ENCODE data around the gene NEGR1. TPM values are rescaled to one million over a fixed set of nuclear protein-coding genes. Genes with fewer than 3 reads are reported as not detected.

Gene NEGR1
- total and polyA plus RNA-seq, 7 donors, result 1.3 to 10.2 (median 2.2) TPM

DNA sequence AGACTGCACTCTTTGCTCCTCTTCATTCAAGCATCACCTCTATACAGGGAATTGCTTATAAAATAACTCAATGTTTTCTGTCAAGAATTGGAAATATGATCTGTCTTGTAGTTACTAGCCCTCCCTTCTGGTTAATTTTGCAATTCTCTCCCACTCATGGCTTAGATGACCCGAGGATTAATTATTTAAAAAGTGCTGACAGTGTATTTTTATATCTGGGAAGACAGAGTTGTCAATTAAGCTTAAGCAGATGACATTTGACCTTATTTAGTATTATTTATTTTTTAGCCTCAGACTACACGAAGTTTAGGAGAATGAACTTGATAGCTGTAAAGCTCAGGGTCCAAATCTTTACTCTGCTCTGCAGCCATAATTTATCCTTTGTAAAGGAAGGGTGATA lies 538.5 kb downstream of the NEGR1 start:
- no peak for DNase-seq
- 27 to 41% (median 32%) methylated on average over 2 of the region's 2 CpGs for WGBS, 3 donors
- H3K36me3 ChIP-seq (ENCODE audit: insufficient read depth in 1 of 2, low read depth in 1 of 2), result no peaks in the 10 kb centered on the region

DNA sequence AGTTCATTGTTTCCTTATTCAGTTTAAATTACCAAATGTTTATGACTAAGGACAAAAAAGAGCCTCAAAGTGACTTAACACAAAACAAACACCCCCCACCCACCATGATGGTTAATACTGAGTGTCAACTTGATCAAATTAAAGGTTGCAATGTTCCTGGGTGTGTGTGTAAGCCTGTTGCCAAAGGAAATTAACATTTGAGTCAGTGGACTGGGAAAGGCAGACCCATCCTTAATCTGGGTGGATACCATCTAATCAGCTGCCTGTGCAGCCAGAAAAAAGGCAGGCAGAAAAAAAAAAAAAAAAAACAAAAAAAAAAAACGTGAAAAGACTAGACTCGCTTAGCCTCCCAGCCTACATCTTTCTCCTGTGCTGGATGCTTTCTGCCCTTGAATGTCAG lies 543.4 kb downstream of the NEGR1 start:
- H3K4me3 ChIP-seq, result no peak overlapping the region

More for the DNA sequence above, 538.5 kb downstream of the NEGR1 start:
- H3K4me1 ChIP-seq, result no peaks in the 10 kb centered on the region
- ATAC-seq, result no peak
- intact Hi-C loops (cut with DNase I), result no loop called here
- TF ChIP-seq, protein P1, sequence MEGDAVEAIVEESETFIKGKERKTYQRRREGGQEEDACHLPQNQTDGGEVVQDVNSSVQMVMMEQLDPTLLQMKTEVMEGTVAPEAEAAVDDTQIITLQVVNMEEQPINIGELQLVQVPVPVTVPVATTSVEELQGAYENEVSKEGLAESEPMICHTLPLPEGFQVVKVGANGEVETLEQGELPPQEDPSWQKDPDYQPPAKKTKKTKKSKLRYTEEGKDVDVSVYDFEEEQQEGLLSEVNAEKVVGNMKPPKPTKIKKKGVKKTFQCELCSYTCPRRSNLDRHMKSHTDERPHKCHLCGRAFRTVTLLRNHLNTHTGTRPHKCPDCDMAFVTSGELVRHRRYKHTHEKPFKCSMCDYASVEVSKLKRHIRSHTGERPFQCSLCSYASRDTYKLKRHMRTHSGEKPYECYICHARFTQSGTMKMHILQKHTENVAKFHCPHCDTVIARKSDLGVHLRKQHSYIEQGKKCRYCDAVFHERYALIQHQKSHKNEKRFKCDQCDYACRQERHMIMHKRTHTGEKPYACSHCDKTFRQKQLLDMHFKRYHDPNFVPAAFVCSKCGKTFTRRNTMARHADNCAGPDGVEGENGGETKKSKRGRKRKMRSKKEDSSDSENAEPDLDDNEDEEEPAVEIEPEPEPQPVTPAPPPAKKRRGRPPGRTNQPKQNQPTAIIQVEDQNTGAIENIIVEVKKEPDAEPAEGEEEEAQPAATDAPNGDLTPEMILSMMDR (IDR thresholded peaks at IDR 0.05), result no peak
- H3K27ac ChIP-seq, result no peak overlapping the region
- H3K9me3 ChIP-seq, result no peaks in the 10 kb centered on the region
- H3K4me3 ChIP-seq, result no peak overlapping the region
- no peaks in the 10 kb centered on the region for H3K27me3 ChIP-seq (ENCODE audit: insufficient read depth in 3 of 3, low read length in 2 of 3)

DNA sequence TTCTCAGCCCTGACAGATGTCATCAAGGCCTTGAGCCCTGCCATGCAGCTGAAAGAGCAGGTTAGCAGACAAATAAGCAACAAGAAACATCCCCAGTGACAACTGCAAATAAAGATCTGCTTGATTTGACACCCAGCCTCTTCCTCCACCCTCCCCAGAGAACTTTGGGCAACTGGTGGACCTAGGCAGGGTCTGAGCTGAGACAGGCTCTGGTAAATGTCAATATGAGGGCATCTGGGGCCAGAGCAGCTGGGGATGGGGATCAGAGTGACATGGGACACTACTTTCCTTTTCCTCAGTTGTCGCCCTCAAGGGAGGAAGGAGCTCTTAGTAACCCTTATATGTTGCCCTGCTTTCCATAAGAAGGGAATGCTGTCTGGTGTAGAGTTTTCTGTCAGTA lies 544.1 kb downstream of the NEGR1 start:
- Histone ChIP-seq H3K36me3 (ENCODE audit: insufficient read depth in 1 of 2, low read depth in 1 of 2) (no peaks in the 10 kb centered on the region), H3K27ac (no peak overlapping the region), H3K9me3 (no peaks in the 10 kb centered on the region), H3K4me1 (no peaks in the 10 kb centered on the region), H3K27me3 (ENCODE audit: insufficient read depth in 3 of 3, low read length in 2 of 3) (no peaks in the 10 kb centered on the region), H3K4me3 (no peak overlapping the region)
- DNase-seq (no peak), ATAC-seq (no peak)
- WGBS, 3 donors, result 83 to 87% (median 86%) methylated on average over 1 of the region's 1 CpG
- intact Hi-C loops (cut with DNase I), result no loop called here
- TF ChIP-seq, protein P1 (IDR thresholded peaks at IDR 0.05), result no peak

More for the DNA sequence above, 543.4 kb downstream of the NEGR1 start:
- DNase-seq (no peak), ATAC-seq (no peak)
- H3K9me3 ChIP-seq, result no peaks in the 10 kb centered on the region
- no peaks in the 10 kb centered on the region for H3K4me1 ChIP-seq
- H3K36me3 ChIP-seq (ENCODE audit: insufficient read depth in 1 of 2, low read depth in 1 of 2), result no peaks in the 10 kb centered on the region
- intact Hi-C loops (cut with DNase I), result no loop called here
- H3K27ac ChIP-seq, result no peak overlapping the region
- WGBS, 3 donors, result 50 to 94% (median 67%) methylated on average over 2 of the region's 2 CpGs
- H3K27me3 ChIP-seq (ENCODE audit: insufficient read depth in 3 of 3, low read length in 2 of 3), result no peaks in the 10 kb centered on the region
- TF ChIP-seq, protein P1 (IDR thresholded peaks at IDR 0.05), result no peak

DNA sequence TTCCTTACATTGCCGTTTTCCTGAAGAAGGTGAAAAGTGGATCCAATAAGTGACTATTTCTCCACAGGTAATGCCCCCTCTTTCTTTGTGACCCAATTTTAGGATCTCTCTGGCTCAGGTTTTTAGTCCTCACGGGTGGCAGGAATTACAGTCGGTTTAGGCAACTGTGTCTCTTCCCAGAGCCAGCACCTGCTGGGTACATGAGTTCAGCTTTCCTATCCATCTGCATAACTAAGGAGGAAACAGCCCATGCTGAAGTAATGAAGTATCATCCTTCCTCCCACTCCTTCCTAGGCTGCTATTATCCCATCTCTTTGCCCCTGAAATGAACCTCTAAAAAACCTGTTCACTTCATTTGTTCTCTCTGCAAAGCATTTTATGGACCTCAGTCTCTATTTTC lies 544.6 kb downstream of the NEGR1 start:
- Histone ChIP-seq H3K4me3 (no peak overlapping the region), H3K27me3 (ENCODE audit: insufficient read depth in 3 of 3, low read length in 2 of 3) (no peaks in the 10 kb centered on the region), H3K4me1 (no peaks in the 10 kb centered on the region), H3K27ac (no peak overlapping the region), H3K9me3 (no peaks in the 10 kb centered on the region), H3K36me3 (ENCODE audit: insufficient read depth in 1 of 2, low read depth in 1 of 2) (no peaks in the 10 kb centered on the region)
- DNase-seq (no peak), ATAC-seq (no peak)
- 47 to 56% (median 56%) methylated on average over 3 of the region's 3 CpGs for WGBS, 3 donors
- intact Hi-C loops (cut with DNase I), result no loop called here
- TF ChIP-seq, protein P1 (IDR thresholded peaks at IDR 0.05), result no peak

DNA sequence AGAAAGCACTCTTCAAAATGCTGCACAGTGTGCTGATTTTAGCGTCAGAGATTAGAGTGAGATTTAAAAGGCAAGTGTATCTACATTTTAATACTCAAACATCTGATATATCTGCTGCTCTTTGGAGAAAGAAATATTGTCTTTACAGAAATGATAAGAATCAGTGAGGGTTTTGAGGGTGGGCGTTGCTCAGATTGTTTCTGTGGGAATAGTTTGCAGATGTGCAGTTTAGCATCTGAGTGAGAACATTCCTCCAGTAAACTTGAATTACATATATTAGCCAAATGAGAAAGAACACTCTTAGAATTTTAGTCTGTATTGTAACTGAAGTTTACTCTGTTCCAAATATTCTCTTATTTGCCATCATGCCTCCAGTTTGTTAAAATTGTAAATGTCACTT lies 549.2 kb downstream of the NEGR1 start:
- WGBS, 3 donors, result 25 to 29% (median 26%) methylated on average over 2 of the region's 2 CpGs
- no peaks in the 10 kb centered on the region for H3K9me3 ChIP-seq
- no peak overlapping the region for H3K27ac ChIP-seq
- DNase-seq, result no peak
- no peaks in the 10 kb centered on the region for H3K36me3 ChIP-seq (ENCODE audit: insufficient read depth in 1 of 2, low read depth in 1 of 2)
- intact Hi-C loops (cut with DNase I), result no loop called here
- no peak for ATAC-seq
- no peaks in the 10 kb centered on the region for H3K27me3 ChIP-seq (ENCODE audit: insufficient read depth in 3 of 3, low read length in 2 of 3)
- no peak overlapping the region for H3K4me3 ChIP-seq
- TF ChIP-seq, protein P1 (IDR thresholded peaks at IDR 0.05), result no peak
- no peaks in the 10 kb centered on the region for H3K4me1 ChIP-seq

Data from psoas muscle (tissue), 8 donors.